GM13976 (cell line): ENCODE measurements around the gene SHH.

Source experiments
- DNase-seq: peaks from one replicate; pipeline ENCODE4 v3.0.0; 2012; ENCODE audit warnings: low spot score
- in situ Hi-C: fragments of 300-500 bp; cut with MboI; formaldehyde crosslinking; loops from one replicate; pipeline ENCODE4 v1.12.0; 2022; ENCODE audit warnings: low sequenced_read_pairs, mixed read lengths, inconsistent platforms; ENCODE audit not compliant: unreplicated experiment
- TF ChIP-seq, protein P1 (sequence below): IDR thresholded peaks from 2 replicates; pipeline ENCODE4 v1.5.1; 2012; ENCODE audit warnings: borderline replicate concordance, mild to moderate bottlenecking; ENCODE audit not compliant: insufficient read depth; ENCODE audit errors: extremely low read depth, missing control alignments, control extremely low read depth

The SHH gene

GRCh38 chr7:155778349-155778748 lies 33.9 kb downstream of the SHH start:
- in situ Hi-C loops = no loop called here
- TF ChIP-seq, protein P1, sequence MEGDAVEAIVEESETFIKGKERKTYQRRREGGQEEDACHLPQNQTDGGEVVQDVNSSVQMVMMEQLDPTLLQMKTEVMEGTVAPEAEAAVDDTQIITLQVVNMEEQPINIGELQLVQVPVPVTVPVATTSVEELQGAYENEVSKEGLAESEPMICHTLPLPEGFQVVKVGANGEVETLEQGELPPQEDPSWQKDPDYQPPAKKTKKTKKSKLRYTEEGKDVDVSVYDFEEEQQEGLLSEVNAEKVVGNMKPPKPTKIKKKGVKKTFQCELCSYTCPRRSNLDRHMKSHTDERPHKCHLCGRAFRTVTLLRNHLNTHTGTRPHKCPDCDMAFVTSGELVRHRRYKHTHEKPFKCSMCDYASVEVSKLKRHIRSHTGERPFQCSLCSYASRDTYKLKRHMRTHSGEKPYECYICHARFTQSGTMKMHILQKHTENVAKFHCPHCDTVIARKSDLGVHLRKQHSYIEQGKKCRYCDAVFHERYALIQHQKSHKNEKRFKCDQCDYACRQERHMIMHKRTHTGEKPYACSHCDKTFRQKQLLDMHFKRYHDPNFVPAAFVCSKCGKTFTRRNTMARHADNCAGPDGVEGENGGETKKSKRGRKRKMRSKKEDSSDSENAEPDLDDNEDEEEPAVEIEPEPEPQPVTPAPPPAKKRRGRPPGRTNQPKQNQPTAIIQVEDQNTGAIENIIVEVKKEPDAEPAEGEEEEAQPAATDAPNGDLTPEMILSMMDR = no peak
- DNase-seq = no peak

DNA sequence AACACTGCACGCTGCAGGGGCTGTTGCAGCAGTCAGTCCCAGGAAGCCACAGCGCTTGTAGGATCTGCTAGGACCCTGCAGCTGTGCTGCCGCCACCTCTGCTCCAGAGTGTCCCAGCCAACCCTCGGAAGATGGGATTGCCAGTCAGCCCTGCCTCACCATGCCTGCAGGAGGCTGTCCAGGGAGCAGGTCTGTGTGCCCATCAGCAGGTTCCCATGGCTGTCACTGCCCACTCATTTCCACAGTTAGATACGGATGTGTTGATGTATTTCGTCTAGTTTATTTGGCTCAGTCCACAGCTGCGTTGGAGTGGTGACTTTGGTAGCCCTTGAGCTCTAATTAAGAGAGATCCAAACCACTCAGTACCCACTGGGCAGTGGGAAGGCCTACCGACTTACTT lies 35.7 kb downstream of the SHH start:
- TF ChIP-seq, protein P1 = no peak
- in situ Hi-C loops = no loop called here
- DNase-seq = no peak

DNA sequence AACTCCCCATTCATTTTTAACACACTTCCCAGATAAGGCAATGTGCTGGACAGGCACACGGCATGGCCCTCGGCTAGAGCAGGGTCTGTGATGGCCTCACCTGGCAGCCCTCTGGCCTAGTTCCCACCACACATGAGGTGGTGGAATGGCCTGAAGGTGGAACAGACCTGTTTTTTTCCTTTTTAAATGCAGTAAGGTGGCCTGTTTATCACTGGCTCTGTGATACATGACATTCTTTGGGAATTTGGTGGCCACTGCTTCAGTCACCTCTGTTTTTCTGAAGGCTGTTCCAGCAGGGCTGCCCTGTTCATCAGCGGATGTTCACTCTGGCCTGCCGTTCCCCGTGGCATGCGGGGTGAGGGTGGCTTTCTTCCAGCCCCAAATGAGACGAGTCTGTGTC lies 36.6 kb downstream of the SHH start:
- no peak for DNase-seq
- TF ChIP-seq, protein P1 = no peak
- in situ Hi-C loops = no loop called here

GRCh38 chr7:155774947-155775346 lies 37.3 kb downstream of the SHH start:
- DNase-seq = no peak
- in situ Hi-C loops = no loop called here
- TF ChIP-seq, protein P1 = no peak

GRCh38 chr7:155773531-155773930 lies 38.7 kb downstream of the SHH start:
- TF ChIP-seq, protein P1 = no peak
- in situ Hi-C loops = no loop called here
- no peak for DNase-seq

DNA sequence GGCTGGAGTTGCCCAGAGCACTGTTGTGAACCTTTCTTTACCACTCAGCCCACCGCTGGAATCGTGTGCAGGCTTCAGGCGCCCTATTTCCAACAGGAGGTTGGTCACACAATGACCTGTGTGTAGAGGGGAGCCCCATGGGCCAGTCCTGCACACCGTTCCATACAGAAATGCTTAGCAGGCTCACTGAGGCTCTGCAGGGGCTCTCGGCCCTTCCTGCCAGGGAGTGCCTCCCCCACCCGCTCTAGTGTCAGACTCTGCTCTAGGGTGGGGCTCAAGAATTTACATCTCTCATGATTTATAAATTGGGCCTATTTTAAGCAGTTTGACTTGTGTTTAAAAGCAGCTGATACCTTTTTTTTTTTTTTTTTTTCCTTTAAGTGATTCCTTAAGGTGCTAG lies 42.0 kb downstream of the SHH start:
- TF ChIP-seq, protein P1 = no peak
- in situ Hi-C loops = no loop called here
- no peak for DNase-seq

DNA sequence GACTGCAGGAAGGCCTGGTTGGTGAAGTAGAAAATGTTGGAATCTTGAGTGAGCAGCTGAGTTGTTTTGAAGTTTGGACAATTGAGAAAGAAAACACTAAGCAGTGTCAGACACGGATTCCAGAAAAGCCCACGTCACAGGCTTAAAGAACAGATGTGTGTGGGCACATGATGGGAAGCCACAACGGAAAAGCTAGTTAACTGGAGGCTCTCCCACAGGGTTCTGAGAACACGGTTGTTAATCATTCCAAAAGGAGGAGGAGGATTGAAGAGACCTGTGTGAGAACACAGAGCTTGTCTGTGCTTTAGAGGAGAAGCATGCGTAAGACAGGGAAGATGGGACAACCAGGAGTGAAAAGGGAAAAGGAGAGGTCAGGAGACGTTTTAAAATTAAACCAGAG lies 42.6 kb downstream of the SHH start:
- in situ Hi-C loops = no loop called here
- TF ChIP-seq, protein P1 = no peak
- DNase-seq = no peak
